HG03280 (cell line): ENCODE measurements around the gene TAAR1.
A peak's percentile ranks its signal among the peaks of the same experiment; 100 is the strongest.
"Not testable (repeated sequence)": the region's sequence is repeated elsewhere in the genome, so short reads cannot be mapped to it uniquely, and the experiment has no call there.

Experiments used
- ATAC-seq: cut with Tn5 transposase; IDR thresholded peaks from one replicate; pipeline ENCODE4 v1.9.1; 2021; ENCODE audit warnings: mild to moderate bottlenecking, moderate library complexity; ENCODE audit not compliant: unreplicated experiment

TAAR1 gene, protein sequence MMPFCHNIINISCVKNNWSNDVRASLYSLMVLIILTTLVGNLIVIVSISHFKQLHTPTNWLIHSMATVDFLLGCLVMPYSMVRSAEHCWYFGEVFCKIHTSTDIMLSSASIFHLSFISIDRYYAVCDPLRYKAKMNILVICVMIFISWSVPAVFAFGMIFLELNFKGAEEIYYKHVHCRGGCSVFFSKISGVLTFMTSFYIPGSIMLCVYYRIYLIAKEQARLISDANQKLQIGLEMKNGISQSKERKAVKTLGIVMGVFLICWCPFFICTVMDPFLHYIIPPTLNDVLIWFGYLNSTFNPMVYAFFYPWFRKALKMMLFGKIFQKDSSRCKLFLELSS

DNA sequence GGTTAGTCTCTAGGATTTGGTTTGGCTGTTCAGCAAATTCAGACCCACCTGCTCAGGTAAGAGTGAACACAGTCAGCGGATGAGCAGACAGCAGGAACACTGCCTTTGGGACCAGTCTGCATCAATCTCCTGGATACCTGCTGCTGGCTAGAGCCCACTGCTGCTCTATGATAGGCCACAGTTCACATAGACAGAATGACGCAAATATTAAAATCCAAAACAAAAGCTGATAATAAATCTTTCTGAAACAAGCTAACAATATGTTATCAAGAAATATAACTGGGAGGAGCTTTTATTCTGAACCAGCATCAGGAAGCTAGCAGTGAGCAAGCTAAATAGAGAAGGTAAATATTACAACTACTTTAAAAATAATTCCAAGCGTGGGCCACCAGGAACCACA, at the start of gene TAAR1:
TSS of gene TAAR1 (minus strand) at position 101 of the 400 bp plus-strand sequence. CDS start 13,179 bp downstream, outside the sequence.
- no peak for ATAC-seq

DNA sequence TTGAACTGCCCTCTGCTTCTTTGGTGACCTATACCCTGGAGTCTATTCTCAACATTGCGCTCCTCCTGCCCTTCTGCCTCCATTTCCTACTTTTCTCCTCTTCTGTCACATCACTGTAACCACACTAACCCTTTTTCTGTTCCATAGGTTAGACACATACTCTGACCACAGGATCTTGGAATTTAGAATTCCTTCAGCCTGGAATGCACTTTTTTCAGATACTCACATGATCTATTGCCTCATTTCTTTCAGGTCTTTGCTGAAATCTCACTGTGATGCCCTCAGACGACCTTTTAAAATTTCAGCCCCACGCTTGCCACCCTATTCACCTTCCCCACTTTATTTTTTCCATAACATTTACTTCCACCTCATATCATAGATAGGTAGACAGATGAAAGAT, 49.8 kb upstream of the TAAR1 start:
- no peak for ATAC-seq

DNA sequence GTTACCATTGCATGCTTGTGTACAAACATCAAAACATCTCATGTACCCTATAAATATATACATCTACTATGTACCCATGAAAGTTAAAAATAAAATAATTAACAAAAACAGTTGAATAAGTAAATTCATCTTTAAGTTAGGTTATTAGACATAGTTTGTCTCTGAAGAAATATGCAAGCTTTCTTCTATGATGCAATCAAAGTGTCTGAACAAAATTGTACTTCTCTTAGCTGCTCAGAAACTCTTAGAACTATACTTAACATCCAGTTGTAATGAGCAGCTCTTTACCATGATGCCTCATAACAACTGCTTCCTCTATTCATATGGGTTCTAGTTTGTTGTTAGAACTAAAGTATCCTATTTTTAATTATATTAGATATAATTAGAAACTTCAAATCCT, 49.0 kb upstream of the TAAR1 start:
- no peak for ATAC-seq

DNA sequence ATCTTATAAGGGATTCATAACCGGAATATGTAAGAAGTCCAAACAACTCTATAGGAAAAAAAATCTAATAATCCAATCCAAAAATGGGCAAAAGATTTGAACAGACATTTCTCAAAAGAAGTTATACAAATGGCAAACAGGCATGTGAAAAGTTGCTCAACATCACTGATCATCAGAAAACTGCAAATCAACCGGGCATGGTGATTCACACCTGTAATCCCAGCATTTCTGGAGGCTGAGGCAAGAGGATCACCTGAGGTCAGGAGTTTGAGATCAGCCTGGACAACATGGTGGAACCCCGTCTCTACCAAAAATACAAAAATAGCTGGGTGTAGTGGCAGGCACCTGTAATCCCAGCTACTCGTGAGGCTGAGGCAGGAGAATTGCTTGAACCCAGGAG, 47.8 kb upstream of the TAAR1 start:
- not testable (repeated sequence) for ATAC-seq

DNA sequence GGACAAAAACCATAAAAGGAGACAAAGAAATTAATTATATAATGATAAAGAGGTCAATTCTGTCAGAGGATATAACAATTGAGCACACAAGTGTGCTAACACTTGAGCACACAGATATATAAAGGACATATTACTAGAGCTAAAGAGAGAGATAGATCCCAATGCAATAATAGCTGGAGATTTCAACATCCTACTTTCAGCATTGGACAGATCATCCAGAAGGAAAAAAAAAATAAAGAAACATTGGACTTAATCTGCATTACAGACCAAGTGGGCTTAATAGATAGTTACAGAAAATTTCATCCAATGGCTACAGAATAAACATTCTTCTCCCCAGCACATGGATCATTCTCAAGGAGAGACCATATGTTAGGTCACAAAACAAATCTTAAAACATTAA, 45.0 kb upstream of the TAAR1 start:
- no peak for ATAC-seq

DNA sequence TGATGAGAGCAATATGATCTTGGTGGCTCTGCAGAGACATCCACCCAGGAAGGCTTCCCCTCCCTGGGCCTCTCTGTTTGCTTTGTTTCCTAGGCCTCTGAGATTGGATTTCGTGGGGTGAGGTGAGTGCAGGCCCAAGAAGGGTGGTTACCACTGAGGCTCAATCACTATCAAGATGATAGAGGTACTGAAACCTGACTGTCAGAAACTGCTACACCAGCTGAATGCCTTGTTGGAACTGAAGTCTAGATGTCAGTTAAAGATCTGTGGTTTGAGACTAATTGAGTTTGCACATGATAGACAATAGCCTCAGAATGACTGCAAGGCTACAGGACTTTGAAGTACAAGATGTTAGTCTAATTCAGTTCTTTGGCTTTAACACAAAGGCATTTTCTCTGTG, 39.6 kb upstream of the TAAR1 start:
- ATAC-seq, result no peak

DNA sequence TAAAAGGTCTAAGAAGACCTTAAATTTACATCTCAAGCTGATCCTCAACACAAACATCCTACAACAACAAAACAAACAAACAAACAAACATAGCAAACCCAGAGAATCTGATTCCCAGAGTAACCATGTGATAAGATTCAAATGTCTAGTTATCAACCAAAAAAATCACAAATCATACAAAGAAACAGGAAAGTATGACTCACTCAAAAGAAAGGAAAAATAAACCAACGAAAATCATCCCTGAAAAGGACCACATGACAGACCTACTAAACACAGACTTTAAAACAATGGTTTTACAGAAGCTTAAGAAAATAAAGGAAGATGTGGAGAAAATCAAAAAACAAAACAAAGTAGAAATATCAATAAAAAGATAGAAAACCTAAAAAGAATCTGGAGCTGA, 36.8 kb upstream of the TAAR1 start:
- no peak for ATAC-seq

DNA sequence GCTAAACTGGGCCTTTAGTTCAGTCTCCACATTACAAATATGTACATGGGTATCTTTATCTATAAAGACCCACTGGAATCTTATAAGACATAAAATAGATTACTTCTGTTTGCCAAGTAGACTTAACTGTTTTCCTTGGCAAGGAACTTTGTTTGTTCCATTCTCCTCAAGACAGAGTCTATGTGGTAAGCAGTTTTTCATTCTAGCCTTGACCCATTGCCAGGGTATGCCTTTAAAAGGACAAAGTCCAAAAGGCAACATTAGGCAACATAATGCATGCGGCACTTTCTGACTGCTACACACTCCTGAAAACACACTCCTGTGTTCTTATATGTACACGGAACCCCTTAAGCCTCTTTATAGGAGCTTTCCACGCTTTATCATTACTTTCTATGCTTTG, 34.5 kb upstream of the TAAR1 start:
- no peak for ATAC-seq

DNA sequence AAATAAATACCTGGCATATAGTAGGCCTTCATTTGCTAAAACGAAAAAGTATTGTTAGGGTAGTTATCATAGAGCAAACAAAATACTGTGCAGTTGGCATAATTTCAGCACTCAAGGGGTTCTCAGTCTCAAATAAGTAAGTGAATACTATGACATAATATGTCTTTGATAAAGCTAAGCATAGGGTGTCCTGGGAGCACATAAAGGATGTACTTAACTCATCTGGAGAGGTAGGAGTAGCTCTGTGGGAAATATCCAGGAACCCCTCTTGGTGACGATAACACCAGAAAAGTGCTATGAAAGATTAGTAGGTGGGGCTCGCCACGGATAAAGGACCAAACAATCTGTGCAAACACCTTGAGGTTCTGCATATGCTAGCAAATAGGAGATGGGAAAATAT, 31.7 kb upstream of the TAAR1 start:
- no peak for ATAC-seq

DNA sequence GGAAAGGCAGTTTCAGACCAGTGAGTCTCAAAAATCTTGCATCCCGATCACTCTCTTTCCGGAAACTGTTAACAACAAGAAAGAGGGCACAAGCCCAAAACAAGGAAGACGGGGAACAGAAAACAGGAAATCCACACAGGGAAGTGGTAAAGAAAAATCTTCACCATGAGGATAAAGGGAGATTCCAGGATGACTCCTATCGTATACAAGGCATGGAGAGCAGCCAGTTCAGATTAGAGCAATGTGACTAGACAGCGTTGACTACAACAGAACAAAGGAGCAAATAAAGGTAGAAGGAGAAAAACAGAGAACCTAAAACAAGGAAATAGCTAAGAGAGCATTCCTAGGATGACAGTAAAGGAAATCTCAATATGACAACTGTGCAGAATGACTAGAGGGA, 28.3 kb upstream of the TAAR1 start:
- ATAC-seq, result no peak

DNA sequence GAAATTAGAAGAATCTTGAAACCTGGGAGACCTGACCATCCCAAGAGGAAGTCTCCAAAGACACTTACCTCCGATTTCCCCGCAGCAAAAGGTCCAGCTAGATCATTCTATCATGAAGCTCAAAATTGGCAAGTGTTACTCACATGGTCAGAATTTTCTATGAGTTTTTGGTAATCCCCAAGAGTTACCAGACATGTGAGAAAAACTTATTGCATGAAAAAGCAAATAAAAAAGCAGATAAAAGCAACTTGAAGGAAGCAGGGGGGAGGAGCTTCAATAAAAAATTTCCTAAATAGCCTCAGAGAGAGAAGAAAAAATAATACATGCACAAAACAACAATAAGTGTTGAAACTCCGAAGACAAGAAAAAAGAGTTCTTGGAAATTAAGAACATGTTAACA, 27.5 kb upstream of the TAAR1 start:
- ATAC-seq, result no peak

DNA sequence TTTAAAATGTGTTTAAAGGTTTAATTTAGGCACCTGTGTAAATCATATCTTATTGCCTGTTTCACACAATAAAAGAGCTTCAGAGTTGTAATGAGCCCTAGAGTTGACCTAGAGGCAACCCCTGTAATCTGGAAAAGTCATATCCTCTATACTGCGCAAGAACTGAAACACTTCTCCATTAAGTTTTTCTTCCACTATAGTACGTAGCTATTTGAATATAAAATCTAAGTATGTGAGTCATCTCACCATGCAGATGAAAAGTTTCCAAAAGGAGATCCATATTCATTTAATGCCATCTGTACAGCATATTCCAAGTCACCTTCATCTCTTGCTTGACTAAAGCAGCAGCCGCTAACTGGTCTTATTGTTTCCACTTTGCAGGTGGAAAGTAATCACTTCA, 26.0 kb upstream of the TAAR1 start:
- no peak for ATAC-seq

DNA sequence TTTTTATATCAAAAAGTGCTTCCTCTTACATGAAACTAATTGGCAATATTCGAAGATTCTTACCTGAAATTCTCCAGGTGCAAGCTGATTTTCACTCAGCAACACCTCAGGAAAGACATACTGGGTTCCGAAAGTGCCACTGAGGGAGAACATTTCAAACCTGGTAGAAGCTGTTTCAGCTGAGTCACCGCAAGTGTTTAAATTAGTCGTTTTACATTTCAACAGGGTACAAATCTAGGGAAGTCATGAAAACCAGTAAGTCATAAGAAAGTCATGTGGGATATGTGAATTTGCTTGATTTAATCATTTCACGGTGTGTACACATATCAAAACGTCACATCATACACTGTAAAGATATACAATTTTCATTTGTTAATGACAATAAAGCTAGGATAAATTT, 25.3 kb upstream of the TAAR1 start:
- ATAC-seq, result no peak

DNA sequence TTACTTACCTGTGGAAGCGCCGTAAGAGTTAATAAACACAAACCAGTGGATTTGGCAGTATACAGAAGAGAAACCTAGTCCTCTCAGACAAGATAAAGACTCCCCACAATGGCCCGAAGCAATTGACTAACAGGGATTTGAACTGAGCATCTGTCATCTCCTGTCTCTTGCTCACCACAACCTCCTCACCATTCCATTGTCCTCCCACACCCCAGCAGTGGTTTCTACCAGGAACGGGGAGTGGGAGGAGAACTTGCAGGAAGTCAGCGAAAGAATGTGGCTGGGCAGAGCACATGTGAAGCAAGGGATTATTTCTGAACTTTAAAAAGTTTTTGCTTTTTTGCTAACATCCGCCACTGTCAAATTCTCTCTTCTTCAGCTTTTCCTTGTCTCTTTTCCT, 24.6 kb upstream of the TAAR1 start:
- ATAC-seq, result no peak

DNA sequence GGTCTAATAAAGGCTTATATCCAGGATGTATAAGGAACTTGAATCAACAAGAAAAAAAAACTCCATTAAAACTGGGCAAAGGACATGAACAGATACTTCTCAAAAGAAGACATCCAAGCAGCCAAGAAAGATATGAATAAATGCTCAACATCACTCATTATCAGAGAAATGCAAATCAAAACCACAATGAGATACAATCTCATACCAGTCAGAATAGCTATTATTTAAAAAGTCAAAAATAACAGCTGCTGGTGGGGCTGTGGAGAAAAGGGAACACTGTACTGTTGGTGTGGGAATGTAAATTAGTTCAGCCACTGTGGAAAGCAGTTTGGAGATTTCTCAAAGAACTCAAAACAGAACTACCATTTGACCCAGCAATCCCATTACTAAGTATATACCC, 20.1 kb upstream of the TAAR1 start:
- not testable (repeated sequence) for ATAC-seq

DNA sequence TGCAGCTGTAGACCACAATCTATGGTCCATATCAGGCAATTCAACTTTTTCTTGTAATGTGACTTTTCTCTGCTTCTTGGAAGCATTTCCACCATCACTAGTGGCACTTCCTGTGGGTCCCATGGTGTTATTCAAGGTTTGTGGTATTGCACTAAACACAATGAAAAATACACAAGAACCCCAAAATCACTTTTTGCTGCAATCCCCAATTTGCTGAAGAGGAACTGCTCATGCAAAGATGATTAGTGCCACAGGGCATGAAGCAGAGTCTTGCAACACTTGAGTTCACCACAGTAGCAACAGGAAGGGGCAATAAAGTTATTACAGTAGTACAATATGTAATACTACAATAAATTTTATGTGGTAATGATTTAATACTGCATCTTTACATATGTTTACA, 16.8 kb upstream of the TAAR1 start:
- no peak for ATAC-seq

DNA sequence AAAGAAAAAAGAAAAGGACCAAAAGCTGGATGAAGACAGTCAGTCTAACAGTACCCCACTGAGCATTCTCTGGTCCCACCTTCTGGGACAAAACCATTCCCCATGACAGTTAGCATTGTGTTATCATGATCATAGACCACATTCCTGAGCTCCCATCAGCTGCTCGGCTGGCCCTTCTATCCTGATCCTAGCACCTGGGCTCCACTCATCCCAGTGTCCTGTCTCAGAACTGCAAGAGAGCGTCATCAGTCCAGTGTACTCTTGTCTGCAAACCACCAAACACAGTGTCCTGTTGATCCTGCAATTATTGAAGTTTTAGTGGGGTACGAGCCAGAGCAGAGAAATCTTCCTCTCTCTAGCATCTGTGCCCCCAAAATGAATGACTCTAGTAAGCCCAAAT, 16.0 kb upstream of the TAAR1 start:
- no peak for ATAC-seq

DNA sequence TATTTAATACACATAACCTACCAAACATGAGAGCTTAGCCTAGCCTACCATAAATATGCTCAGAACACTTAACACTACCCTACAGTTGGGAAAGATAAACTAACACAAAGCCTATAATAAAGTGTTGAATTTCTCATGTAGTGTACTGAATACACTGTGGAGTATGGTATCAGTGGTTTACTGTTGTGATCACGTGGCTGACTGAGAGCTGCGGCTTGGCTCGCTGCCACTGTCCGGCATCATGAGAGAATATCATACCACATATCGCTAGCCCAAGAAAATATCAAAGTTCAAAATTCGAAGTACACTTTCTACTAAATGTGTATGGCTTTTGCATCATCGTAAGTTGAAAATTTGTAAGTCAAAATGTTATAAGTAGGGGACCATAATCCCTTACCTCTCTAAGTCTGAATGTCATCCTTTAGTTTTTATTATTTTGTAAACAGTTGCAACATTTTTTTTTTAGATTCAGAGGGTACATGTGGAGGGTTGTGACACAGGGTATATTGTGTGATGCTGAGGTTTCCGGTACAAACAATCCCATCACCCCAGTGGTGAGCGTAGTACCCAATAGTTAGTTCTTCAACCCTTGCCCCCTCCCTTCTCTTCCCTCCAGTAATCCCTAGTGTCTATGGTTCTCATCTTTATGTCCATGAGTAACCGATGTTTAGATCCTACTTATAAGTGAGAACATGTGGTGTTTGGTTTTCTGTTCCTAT, 14.6 kb upstream of the TAAR1 start:
- no peak for ATAC-seq

DNA sequence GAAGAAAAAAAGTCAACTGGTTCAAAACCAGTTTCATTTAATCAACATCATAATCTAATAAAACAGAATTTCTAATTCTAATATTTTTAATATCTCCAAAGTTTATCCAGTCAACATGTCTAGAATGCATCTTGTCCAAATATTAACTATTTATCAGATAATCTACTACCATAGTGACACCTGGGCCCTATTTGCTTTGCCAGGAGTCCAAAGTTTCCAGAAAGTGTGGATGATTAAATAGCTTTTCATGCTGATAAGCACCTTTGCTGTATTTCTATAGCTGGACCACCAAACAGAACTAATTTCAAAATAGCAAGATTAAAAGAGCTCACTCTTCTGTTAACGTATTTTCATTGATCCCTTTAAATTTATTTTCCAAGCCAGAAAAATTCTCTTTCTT, 12.3 kb upstream of the TAAR1 start:
- no peak for ATAC-seq

DNA sequence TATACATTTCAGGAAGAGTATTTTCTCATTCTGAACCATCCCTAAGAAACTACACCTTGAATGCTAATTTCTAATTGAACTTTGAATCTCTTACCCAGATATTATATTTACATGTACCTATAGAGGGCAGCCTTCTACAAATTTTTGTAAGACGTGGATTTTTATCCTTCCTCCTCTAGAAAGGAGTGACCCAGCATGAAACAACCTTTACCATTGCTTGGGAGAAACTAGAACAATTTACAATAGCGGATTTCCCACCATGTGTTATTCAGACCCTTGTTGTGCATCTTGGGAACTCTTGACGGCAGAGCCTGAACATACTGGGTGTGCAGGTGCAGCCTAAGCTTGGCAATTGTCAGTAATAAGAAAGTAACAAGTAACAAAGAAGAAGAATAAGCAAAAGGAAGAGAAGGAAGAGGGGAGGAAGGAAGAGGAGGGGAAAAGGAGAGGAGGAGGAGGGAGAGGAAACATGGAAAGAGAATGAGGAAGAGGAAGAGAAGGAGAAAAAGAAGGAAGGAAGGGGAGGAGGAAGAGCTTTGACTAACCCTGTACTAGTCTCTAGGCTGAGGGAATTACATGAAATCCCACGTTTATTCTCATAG, 10.8 kb upstream of the TAAR1 start:
- peak; percentile 55 for ATAC-seq

DNA sequence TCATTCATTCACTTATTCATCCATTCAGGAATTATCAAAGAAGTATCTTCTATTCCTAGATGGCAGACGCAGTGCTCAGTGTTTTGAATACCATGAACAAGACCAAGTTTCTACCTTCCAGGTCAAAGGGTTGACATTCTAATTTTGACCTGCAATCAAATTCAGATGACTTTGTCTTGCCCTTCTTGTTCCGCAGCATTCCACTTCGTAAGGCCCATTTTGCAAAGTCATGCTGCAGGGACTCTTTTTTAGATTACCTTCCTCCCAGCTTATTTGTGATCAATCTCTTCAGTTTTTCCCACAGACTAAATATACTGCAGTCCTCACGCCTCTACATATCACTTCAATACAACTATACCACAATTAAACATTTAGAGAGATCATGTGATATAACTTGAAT, 7.1 kb upstream of the TAAR1 start:
- no peak for ATAC-seq

DNA sequence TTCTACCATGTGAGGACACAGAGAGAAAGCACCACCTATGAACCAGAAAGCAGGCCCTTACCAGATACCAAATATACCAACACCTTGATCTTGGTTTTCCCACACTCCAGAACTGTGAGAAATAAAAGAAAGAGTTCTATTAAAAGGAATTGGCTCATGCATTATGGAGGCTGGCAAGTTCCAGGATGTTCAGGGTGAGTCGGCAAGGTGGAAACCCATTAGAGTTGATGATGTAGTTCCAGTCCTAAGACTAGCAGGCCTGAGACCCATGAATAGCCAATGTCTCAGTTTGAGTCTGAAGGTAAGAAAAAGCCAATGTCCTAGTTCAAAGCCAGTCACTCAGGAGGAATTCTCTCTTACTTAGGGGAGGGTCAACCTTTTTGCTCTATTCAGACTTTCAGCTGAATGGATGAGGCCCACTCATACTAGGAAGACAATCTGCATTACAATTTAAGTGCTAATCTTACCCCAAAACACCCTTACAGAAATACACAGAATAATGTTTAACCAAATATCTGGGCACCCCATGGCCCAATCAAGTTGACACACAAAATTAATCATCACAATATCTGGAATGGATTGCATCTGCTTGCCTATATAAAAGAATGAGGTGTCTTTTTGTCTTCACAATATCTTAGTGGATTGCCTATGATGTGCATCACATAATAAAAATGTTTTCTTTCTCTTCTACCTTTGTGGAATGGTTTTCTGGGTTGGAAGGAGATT, 5.5 kb upstream of the TAAR1 start:
- ATAC-seq, result no peak
